NCI-H2196 (cell line): ENCODE measurements around the gene WNT5A.

ENCODE experiments used
- DNase-seq: peaks from one replicate; lab custom pipeline; 2025; ENCODE audit not compliant: unreplicated experiment; lab: John Stamatoyannopoulos, UW

The WNT5A gene

DNA sequence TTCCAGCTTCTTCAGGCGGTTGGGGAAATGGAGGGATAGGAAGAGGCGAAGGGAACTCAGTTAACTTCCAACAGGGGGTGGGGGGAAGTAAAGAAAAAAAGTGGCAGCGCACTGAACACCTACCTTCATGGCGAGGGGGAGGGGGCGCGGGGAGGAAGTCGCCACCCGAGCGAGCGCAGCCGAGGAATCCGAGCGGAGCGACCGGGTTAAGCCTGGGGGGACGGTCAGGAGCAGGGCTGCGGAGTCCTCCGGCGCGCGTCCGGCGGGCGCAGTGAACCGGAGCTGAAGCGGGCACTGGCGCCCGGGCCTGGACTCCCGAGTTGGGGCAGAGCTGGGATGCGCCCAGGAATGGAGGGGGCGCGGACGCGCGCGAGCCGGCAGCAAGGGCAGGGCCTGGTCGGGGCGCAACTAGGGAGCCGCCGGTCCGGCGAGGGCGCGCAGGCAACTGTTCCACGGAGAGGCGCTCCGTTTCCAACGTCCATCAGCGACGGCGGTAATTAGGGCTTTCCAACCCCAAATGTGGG lies at the start of gene WNT5A:
Gene WNT5A, minus strand, starts transcription at position 450 of the 524 bp plus-strand sequence. Its CDS starts 321 bp downstream, at position 129.
- DNase-seq, result peak; percentile 10

DNA sequence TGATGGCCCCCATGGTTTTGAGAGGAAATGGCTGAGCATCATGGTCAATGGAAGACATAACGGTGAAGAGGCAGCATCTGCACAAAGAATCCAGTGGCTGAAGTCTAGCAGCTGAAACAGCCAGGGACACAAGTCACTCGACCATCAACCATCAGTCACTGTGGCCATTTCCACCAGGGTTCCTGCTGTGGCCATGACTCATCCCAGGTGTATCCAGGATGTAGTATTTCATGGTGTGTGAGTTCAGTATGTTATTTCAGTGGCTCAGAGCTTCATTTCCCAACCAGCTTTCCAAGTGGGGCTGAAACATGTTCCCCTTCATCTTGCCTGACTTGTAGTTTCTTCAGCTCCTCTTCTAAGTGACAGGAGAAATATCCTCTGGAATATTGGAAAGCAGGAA lies 47.8 kb upstream of the WNT5A start:
- no peak for DNase-seq

DNA sequence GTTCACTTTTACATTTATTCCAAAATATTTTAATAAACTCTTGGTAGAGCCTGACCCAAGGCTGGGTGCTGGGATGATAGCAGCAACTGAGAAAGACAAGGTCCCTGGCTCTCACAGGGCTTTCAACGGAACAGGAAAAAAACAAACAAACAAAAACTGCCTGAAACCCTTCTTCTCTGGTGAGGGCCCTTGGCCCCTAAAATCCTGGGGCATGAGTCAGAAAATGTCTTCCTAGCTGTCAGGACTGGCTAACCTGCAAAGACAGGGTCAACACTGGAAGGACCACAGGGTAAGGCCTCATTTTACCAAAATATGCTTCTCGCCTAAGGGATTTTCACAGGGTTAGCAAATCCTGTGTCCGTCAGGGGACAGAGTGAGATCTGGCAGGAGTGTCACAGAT lies 45.7 kb upstream of the WNT5A start:
- DNase-seq, result no peak

DNA sequence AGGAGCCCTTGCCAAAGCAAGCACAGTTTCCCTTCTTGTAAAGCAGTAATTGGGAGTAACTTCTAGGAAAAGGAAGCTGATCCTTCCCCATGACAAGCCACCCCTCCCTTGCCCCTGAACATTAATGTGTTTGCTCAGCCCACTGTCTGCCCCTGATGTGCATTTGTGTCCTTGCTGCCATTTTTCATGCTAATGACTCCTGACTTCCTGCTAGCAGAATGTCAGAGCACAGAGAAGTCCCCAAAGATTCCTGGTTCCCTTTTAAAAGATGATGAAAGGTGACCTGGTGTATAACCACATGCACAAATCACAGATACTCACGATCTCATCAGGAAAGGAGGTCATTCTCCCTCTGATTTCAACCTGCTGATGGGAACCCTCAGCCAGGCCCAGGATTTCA lies 44.2 kb upstream of the WNT5A start:
- no peak for DNase-seq

DNA sequence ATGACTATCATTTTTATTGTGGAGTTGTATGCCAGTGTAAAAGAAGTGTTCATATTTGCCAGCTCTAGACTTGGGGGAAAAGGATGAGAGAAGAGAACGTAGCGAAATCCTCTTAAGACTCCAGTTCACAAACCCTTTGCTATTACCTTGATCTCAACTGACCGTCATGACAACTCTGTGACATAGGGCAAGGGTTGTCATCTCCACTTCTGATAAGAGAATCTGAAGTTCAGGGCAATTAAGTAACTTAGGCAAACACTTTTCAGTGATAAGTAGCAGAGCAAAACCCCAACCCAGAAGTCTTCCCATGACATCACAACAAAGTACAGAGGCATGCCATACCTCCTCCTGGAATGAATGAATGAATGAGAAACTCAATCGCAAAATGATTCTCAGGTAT lies 40.3 kb upstream of the WNT5A start:
- DNase-seq, result no peak

DNA sequence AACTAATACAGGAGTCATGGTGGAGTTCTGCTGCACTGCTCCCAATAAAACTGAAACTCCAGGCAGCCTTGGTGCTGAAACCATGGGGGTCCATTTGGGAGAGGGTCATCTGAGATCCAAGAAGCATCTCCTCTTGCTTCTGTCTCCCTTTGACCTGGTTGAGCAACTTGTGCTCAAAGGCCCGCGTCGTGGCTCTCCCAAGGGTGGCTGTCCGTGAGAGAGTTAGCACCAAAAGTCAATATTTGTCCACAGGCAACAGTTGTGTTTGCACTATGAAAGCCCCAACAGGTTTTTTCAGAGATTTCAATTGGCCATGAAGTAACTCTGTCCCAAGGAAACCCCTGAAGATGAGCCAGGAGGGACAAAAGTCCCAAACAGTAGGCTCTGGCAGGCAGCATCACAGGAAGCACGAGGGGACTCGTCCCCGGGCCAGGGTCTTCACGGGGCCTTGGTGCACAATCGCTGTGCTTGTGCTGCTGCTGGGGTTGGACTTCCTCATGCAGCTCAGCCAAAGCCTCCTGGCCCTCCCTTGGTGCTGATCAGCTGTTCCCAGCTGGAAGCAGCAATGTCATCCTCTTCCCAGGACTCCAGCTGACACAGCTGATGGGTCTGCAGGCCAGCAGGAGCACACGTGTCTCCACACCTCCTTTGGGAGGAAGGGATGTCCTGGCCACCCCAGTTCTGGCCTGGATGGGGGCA lies 39.4 kb upstream of the WNT5A start:
- DNase-seq, result no peak

DNA sequence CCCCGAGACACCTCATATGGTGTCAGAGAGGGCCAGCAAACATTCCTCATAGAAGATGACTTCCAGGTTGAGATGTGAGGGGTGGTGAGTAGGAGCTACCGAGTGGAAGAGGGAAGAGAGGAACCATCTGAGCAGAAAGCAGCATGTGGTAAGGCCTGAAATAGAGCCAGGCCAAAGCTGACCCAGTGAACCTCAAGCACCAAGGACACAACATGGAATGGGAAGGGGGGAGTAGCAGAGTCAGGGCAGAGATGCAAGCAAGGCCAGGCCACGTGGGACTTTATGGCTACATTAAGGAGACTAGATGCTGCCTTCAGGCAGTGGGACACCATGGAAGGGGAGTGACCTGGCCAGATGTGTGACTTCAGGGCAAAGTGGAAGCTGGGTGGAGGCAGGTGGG lies 38.3 kb upstream of the WNT5A start:
- no peak for DNase-seq

DNA sequence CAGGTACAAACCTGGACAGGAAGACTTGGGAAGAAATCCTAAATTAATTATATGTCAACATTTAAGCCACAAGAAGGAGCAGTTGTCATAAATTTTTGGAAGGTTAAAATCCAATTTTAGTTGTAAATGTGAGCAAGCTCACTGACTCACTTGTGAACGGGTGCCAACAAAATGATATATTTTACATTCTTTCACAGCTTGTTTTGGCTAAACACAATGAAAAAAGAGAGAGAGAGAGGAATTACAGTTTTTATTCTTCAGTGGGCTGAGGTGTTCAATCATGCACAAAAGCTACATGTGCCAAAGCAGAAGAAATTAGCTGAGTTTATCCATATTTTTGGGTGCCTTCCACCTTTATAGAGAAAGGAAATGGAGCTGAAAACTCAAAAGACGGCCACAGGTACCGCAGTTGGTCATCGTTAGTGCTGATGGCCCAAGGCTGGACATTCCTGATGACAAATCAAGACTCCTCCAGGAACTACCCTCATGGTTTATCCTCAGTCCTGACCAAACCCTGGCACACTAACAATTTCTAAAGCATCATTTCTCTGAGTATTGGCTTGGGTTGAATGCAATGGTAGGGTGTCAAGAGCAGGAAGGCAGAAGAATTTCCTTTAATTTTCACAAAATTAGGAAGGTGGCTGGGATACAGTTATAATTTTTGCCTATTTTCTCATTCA lies 37.6 kb upstream of the WNT5A start:
- no peak for DNase-seq

DNA sequence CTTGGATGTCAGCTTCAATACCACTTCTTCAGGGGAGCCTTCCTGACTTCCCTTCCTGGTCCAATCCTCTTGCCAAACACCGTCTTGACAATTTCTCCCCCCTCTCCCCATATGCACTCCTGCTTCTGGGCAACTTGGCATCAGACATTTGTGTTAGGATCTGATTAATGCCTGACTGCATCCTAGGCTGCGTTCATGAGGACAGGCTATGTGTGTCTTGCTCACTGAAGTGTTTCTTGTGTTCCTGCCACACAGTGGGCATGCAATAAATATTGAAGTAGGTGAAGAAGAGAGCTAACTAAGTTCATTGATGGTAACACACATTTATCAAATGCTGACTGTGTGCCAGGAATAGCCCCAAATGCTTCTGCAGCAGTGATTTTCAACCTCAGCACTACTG lies 36.4 kb upstream of the WNT5A start:
- DNase-seq, result no peak

DNA sequence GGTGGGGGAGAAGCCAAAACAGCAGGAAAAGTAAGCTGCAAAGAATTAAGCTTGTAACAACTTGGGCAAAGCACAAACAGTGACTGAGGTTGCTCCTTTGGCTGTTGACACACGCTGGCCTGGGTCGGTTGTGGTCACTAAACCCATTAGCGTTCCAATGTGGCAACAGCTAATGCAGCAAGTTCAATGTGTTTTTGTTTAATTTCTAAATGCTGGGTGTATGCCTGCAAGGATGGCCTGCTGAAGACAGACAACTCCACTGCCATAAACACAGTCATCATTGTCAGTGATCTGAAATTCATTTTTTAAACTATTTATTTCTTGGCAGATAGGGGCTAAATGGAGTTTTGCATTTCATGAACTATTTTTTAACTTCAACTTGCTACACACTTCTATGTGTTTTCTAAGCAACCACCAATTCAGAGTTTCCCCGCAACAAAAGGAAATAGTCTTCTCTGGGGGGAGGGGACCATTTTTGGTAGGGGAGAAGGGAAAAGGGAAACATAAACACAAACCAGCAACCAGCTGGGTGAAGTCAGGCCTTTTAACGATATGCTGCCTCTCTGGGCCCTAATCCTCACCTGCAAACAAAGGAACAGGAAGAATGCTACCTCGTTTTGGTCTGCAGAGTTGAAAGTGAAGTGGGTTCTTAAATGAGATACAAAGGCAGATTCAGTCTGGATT lies 34.8 kb upstream of the WNT5A start:
- no peak for DNase-seq

DNA sequence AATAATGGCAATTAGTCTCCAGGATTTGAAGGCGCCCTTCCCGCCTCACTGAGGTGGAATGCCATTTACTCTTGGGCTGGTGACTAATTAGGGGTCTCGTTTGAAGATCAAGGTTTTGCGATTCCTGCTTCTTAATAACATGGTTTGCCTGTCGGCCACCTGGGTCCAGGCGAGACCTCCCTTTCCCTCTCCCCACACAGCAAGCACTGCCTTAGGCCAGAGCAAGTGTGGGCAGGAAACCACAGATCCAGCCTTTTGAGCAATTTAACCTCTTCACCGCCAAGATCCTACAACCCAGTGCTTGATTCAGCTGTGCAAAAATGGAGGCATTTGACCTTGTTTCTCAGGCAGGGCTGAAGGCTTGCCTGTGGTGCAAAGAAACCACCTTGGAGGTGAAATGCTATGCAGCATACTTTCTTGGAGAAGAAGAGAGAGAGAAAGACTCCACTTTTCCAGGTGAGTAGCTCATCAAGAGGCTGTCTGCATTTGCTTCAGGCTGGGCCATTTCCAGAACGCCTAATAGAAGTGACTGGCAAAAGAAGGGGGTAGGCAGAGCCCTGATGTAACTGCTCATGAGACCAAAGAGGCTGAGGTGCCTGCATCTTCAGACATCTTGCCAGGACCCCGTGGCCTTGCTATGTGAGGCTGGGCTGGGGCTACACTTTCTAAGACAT lies 34.1 kb upstream of the WNT5A start:
- no peak for DNase-seq

DNA sequence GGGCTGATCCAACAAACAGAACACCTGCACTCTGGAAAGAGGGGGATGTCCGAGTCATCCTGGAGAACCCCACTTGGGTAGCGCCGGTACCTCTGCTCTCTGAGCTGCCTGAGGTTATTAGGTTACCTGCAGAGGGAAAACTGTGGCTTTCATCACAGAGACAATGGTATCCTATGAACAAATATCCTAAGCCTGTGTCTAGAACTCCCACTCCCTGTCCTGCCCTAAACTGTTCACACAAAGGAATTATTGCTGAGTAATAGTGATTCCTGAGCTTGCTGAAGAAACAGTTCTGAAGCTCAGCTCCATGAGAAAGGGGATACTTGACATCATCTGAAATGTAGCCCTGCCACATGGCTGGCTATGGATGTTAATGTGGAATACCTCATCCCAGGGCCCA lies 31.9 kb upstream of the WNT5A start:
- DNase-seq, result no peak

DNA sequence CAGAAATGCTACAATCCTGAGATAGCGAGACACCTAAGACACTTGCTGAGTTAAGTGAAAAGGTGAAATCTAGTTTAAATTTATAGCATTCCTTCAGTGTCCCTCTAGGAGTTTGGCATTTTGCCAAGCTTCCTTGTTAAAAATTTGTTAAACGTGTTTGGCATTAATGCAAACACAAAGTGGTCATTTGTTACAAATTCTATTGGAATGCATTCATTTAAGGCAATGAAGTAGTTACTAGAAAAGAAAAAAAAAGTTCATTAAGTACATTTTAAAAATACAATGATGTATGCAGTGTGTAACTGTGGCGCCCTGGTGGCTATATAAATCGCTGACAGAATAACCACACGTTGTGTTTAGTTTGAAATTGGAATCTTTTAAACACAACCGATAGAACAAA lies 31.3 kb upstream of the WNT5A start:
- no peak for DNase-seq

DNA sequence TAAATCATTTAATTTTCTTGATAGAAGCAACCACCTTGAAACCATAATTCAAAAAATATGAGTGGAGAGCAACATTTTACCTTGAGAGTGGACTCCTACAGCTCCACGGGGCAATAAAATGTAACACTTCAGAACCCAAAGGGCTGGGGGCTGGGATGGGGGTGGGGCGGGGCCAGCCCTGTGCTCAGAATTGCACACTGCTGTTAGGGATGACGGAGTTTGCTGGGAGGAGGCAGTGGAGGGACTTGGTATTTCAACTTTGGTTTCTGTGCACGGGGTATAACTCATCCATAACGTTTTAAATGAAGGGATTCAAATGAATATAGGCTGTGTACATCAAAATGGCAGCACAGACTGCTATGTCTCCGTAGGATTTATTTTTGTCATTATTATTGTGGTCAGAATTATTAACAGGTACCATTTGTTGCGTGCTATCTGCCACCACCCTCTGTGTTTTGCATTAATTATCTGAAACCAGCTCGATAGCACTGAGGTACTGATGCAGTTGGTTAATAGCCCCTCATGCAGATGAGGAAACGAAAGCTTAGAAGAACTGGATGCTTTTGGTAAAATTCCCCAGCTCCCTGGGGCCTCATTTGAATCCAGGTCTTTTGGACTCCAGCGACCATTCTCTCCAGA lies 29.4 kb upstream of the WNT5A start:
- no peak for DNase-seq

DNA sequence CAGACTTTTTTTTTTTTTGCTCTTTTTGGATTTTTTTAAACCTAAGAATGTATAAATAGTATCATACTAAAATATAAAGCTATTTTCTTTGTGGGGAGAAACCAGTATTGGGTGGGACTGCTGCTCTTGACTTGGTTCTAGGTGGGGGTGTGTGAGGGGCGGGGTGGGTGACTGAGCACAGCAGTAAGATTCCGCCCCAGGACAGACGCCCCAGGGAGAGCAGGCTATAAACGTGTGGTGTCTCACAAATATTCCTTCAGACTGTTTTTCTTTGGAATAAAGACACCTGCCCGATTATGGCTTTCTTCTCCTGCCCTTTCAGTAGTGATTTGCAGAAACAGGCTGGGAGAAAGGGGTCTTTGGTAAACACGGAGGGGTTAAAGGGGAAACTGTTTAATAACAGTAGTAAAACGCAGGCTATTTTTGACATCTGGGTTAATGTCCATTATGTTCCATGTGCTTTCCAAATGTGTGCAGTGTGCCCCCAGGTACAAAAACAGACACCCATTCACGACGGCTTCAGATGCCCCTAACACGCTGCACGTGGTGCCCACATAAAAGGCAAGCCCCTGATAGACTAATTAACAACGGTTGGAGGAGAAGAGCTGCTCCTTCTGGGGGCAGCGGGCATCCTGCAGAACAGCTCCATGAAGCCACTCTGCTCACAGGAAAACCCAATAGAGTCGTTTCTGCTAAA lies 28.6 kb upstream of the WNT5A start:
- no peak for DNase-seq

DNA sequence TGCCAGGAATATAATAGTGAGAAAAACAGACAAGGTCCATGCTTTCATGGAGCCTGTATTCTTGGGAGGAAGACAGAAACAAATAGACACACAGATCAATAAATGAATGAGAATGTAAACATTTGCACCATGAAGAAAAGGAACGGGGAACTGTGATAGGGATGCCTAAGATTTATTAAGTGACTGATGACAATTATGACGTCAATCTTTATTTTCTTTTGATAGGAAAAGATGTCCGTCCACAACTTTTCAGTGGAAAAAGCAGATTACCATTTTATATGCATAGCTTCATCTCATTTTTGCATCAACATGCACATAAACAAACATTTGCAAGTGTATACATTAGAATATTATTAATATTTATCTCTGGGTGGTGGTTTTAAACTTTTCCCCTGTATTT lies 27.9 kb upstream of the WNT5A start:
- no peak for DNase-seq

DNA sequence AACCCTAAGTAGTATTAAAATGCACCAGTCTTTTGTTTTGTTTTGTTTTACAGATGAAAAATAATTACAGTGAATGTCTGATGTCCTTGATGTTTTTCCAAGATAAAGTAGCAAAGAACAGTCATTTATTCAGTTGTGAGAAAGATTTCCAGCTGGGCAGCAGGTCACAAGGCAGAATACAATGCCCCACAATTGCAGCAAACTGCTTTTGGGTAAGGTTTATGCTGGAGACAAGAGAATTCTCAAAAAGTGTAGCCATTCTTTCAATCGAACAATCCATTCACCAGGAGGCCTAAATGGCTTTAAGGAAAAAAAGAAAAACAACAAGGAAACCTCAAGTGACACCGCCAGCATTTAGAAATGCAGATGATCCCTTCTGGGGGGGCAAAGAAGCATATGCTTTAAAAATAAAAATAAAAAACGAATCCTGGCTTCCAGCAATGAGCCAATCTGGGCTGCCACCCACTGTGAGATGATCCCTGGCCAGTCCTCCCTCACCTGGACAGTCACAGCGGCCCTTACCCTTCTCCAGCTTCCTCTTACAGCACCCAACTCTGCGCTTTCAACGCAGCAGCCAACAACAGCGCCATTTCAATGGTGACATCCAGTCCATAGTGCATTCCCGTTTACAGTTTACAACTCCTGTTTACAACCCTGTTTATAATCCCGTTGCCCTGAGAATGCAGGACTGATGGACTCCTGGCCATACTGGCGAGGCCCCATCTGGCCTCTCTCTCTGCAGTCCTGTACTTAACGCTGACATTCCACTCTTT lies 25.7 kb upstream of the WNT5A start:
- no peak for DNase-seq

DNA sequence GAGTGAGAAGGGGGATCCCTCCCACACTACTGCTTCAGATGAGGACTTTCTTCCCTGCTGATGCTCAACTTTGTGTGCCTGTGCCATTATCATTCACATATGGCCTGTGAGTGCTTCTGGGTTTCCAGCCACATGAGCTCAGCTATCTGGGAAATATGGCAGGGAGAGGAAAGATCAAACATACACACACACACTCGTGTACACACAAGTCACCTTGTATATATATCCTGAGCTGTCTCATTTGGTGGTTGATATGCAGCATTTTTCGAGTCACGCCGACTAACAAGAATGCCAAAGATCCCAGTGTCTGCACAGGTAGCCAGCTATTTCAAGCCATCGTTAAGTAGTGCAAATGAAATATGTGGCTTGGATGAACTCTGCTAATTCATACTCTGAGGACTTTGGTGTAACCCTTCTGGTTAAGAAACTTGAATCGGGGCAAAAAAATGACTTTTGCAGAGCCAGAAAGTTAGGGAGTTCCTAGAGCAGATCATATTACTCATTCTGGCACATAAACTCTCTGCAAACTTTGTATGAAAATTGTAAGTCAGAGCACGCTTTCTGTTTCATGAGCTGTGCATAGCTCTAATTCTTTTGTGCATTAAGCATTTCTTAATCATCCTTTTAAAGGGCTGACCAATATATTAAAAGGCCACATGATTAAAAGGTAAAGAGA lies 24.9 kb upstream of the WNT5A start:
- no peak for DNase-seq

DNA sequence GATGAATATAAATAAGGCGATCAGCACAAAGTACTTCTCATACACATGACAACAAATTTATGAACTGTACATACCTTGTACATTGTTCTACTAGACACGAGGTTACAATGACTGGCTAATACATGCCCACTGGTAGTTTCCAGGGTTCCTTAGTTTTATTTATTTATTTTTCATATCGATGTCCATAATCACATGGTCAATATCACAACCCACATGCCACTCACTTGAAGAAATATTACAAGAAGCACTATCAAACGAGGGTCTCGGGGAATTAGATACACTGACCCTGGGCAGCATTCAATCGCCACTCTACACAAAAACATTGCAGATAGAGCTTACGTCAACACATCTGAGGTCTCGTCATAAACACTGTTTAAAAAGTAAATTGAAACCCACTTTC lies 21.2 kb upstream of the WNT5A start:
- no peak for DNase-seq
